Kidney epithelial cell (primary cell): ENCODE data around the gene ESPNL. TPM values are rescaled to one million over a fixed set of nuclear protein-coding genes. Genes with fewer than 3 reads are reported as not detected.
"Not testable (repeated sequence)": the region's sequence is repeated elsewhere in the genome, so short reads cannot be mapped to it uniquely, and the experiment has no call there.

Experiments used
- DNase-seq: peaks from one replicate; pipeline ENCODE4 v3.0.0-alpha.2; 2010; ENCODE audit warnings: low read depth
- H3K27me3 ChIP-seq: 2 replicates; pipeline ENCODE4 v1.6.0; 2011; ENCODE audit warnings: low read length; ENCODE audit not compliant: control insufficient read depth, insufficient read depth
- H3K36me3 ChIP-seq: 2 replicates; pipeline ENCODE4 v1.5.1; 2011; ENCODE audit warnings: low read length; ENCODE audit not compliant: control insufficient read depth, insufficient read depth
- H3K4me3 ChIP-seq: 2 replicates; pipeline ENCODE4 v1.5.1; 2011; ENCODE audit warnings: low read depth, mild to moderate bottlenecking, control low read depth, low read length
- total RNA-seq: library from RNA; depleted of rRNA; stranded (reverse); fragments of >200 nt; gene quantifications from 2 replicates; pipeline ENCODE4 v1.2.3, GENCODE V29; 2015
- TF ChIP-seq, protein P1 (sequence below): IDR thresholded peaks from 2 replicates; pipeline ENCODE4 v1.5.1; 2011; ENCODE audit warnings: mild to moderate bottlenecking, moderate library complexity, low read length, control low read depth, inconsistent platforms; ENCODE audit not compliant: insufficient read depth, poor library complexity, severe bottlenecking

Gene ESPNL
- total RNA-seq, 1 donor from 2014 or later = 3.8 TPM

DNA sequence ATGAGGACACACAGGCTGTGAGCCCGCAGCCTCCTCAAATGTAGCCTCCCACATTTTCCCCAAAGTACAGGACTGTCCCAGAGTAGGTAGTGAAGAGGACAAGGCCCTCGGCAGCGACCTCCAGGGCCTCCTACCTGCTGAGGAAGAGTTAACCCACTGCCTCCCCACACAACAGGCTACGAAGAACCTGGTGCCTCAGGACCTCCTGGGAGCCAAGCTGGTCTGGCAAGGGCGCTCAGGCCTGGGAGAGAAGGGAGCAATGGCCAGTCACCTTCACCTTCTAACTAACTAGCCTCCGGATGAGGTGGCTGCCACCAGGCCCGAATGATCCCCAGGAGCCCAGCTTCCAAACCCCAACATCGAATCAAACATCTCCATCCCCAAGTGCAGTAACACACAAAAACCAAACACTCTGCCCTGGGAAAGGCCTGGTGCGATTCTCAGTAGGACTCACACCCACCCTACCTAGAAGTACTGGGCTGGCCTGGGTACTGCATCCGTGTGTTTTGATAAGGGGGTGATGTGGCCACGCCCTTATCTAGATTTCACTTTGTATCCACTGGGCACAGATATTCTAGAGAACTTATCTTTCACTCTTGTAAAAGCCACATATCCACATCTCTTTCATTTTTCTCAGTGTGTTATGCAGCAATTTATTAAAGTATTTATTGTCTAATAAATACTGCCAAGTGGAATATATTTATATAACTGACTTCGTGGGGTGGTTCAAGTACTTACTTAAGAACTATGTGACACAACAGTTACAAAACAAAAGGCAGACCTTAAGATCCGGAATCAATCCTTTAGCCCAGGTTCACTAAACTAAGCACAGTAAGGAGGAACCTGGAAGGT lies 68.3 kb downstream of the ESPNL start:
- TF ChIP-seq, protein P1, sequence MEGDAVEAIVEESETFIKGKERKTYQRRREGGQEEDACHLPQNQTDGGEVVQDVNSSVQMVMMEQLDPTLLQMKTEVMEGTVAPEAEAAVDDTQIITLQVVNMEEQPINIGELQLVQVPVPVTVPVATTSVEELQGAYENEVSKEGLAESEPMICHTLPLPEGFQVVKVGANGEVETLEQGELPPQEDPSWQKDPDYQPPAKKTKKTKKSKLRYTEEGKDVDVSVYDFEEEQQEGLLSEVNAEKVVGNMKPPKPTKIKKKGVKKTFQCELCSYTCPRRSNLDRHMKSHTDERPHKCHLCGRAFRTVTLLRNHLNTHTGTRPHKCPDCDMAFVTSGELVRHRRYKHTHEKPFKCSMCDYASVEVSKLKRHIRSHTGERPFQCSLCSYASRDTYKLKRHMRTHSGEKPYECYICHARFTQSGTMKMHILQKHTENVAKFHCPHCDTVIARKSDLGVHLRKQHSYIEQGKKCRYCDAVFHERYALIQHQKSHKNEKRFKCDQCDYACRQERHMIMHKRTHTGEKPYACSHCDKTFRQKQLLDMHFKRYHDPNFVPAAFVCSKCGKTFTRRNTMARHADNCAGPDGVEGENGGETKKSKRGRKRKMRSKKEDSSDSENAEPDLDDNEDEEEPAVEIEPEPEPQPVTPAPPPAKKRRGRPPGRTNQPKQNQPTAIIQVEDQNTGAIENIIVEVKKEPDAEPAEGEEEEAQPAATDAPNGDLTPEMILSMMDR = no peak
- Histone ChIP-seq H3K4me3 (no peak overlapping the region), H3K27me3 (no peaks in the 10 kb centered on the region), H3K36me3 (no peaks in the 10 kb centered on the region)
- no peak for DNase-seq

DNA sequence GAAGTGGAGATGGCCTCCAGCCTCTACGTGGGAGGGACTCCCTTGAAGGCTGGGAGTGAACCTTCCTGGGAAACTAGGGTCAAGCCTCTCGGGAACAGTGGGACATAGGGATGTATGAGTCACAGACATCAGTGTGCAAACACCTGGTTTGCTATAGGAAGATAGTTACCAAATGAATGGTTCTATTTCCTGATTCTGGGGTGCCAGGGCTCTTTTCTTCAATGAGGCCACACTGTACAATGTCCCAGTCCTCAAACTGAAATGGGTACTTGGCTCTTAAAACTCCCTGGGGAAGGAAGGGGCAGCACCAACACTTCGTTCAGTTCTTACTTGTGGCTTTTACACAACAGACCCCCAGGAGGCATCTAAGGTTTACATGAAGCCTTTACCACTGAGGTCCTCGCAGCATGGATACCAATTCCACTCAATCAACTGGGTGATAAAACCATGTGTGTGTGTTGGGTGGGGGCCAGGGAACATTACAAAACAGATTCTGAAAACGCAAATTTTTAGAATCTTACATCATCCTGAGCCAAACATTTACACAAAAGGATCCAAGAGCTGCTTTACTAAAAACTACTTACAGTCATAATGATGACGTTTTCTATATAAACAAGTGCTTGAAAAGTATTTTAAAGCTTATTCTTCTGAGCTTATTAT lies 69.0 kb downstream of the ESPNL start:
- H3K4me3 ChIP-seq = no peak overlapping the region
- H3K36me3 ChIP-seq = peaks cover under 1% of the 10 kb centered on the region
- DNase-seq = peak; percentile 64
- no peaks in the 10 kb centered on the region for H3K27me3 ChIP-seq
- TF ChIP-seq, protein P1 = no peak

DNA sequence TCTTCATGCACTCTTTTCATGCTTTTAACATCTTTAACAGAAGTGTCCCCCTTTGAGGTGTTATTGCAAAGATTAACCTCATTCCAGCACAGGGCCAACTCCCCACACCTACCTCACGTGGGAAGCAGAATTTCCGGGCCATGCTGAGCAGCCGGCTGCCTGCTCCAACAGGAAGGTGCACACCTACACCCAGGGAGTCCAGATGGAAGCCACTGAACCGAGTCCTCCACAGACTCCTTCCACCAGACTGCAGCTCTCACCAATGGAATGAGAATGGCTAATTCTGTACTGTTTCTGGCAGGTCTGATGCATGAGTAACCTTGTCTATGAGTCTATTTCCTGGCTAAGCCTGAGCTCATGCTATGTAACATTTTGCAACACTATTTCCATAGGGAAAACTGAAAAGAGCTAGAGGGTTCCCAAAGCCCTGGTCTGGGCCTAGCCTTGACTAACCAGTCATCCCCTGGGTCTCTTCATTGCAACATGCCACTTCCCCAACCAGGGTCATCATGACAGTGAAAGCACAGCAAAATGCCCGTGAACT lies 69.6 kb downstream of the ESPNL start:
- H3K4me3 ChIP-seq = no peak overlapping the region
- no peaks in the 10 kb centered on the region for H3K27me3 ChIP-seq
- TF ChIP-seq, protein P1 = no peak
- H3K36me3 ChIP-seq = peaks cover 1% of the 10 kb centered on the region
- DNase-seq = peak; percentile 97

DNA sequence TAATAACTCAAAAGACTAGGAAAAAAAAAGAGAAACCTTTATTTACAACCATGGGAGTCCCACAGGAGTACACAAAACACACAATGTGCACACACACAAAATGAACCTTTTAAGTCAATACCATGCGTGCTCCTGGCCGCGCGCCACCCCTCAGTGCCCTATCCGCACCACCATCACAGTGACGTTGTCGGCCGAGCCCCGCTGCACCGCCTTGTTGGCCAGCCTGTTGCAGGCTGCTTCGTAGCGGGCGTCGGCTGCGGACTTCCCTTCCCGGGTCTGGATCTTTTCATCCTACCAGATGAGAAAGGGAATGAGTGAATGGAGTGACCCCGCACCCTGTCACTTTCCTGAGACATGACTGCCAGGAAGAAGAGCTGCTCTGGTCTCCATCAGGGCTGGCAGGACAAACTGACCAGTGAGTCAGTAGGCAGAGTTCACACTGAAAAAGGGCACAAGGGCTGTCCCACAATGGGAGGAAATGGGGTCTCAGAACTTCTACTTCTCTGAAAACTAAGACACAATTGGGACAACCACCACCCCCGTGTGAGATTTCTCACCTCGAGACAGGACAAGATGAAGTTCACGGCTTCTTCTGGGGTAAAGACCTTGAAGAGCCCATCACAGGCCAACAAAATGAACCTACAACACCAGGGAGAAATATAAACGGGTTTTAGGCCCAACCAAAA lies 70.4 kb downstream of the ESPNL start:
- Histone ChIP-seq H3K36me3 (peaks cover 1% of the 10 kb centered on the region), H3K27me3 (no peaks in the 10 kb centered on the region), H3K4me3 (no peak overlapping the region)
- DNase-seq = no peak
- TF ChIP-seq, protein P1 = no peak

DNA sequence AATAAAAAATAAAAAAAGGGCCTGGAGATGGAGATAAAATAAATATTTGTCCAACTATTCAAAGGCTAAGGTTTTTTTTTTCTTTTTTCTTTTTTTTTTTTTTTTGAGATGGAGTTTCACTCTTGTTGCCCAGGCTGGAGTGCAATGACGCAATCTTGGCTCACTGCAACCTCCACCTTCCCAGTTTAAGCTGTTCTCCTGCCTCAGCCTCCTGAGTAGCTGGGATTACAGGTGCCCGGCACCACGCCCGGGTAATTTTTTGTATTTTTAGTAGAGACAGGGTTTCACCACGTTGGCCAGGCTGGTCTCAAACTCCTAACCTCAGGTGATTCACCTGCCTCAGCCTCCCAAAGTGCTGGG lies 70.9 kb downstream of the ESPNL start:
- H3K4me3 ChIP-seq, H3K27me3 ChIP-seq, H3K36me3 ChIP-seq, DNase-seq: not testable (repeated sequence)

DNA sequence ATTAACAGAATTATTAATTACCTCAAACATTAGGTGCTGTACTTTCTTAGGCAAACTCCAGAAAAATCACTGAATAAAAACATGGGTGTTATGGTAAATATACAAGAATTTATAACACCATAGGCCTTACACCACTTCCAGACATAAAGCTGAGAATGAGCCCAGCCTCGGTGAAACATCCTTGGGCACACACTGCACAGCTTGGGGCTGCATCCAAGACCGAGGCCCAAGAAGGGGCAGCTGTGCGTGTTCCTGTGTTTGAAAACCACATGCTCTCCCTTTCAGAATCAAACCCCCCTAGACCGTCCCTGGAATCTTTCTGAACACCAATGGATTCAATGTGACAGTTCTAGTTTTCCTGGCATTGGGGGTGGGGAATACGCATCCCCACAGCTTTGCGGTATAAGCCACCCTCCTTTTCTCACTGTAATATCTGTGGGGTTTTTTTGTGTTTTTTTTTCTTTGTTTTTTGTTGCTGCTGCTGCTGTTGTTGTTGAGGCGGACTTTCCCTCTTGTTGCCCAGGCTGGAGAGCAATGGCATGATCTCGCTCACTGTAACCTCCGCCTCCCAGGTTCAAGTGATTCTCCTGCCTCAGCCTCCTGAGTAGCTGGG lies 71.5 kb downstream of the ESPNL start:
- Histone ChIP-seq H3K27me3 (no peaks in the 10 kb centered on the region), H3K36me3 (peaks cover 1% of the 10 kb centered on the region), H3K4me3 (no peak overlapping the region)
- no peak for DNase-seq
- TF ChIP-seq, protein P1 = no peak
